NB4 (cell line): ENCODE results near the gene TSC22D1.

Experiments used
- DNase-seq: peaks from one replicate; pipeline ENCODE4 v3.0.0; 2010; ENCODE audit warnings: low read depth
- H3K4me3 ChIP-seq: one replicate; pipeline ENCODE4 v1.5.1; 2011; ENCODE audit warnings: mild to moderate bottlenecking, low read depth, low read length, moderate library complexity
- MYC ChIP-seq: IDR thresholded peaks from 2 replicates; pipeline ENCODE4 v1.6.1; 2011; ENCODE audit warnings: low read depth, low read length
- POLR2A ChIP-seq: IDR thresholded peaks from 2 replicates; pipeline ENCODE4 v1.6.1; 2011; ENCODE audit warnings: mild to moderate bottlenecking; ENCODE audit not compliant: insufficient read length; ENCODE audit errors: extremely low read depth
- TF ChIP-seq, protein P1 (sequence below): IDR thresholded peaks from 2 replicates; pipeline ENCODE4 v1.6.1; 2011; ENCODE audit warnings: low read depth, low read length
- TF ChIP-seq, protein P2 (sequence below): IDR thresholded peaks from one replicate; pipeline ENCODE4 v1.5.1; 2012; ENCODE audit warnings: low read depth, low read length

TSC22D1 gene

DNA sequence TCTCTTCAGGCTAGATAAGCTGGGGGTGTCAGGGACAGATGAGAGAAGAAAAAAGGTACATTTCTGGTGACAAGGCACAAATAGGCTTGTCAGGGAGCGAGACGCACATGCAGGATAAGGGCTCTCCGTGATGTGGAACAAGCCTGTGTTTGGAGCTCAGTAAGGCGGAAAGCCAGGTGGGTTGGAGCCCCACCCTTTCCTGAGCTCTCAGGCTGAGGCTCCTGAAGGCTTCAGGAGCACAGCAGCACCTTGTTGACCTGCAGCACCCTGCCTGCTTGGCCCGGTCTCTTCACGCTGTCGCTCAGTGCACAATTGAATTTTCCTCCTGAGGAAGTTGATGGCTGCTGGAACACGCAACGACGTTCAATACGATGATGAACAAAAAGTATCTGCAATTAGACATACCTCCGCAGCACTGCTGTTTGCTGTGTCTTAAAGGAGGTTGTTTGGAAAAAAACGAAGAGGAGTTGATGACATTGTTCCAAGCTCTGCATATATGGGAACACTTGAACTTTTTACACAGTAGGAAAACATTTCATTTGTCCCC lies 173.2 kb downstream of the TSC22D1 start:
- TF ChIP-seq, protein P1, sequence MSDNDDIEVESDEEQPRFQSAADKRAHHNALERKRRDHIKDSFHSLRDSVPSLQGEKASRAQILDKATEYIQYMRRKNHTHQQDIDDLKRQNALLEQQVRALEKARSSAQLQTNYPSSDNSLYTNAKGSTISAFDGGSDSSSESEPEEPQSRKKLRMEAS, result no peak
- TF ChIP-seq MYC (no peak), POLR2A (no peak)
- TF ChIP-seq, protein P2, sequence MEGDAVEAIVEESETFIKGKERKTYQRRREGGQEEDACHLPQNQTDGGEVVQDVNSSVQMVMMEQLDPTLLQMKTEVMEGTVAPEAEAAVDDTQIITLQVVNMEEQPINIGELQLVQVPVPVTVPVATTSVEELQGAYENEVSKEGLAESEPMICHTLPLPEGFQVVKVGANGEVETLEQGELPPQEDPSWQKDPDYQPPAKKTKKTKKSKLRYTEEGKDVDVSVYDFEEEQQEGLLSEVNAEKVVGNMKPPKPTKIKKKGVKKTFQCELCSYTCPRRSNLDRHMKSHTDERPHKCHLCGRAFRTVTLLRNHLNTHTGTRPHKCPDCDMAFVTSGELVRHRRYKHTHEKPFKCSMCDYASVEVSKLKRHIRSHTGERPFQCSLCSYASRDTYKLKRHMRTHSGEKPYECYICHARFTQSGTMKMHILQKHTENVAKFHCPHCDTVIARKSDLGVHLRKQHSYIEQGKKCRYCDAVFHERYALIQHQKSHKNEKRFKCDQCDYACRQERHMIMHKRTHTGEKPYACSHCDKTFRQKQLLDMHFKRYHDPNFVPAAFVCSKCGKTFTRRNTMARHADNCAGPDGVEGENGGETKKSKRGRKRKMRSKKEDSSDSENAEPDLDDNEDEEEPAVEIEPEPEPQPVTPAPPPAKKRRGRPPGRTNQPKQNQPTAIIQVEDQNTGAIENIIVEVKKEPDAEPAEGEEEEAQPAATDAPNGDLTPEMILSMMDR, result no peak
- H3K4me3 ChIP-seq, result no peak overlapping the region
- DNase-seq, result no peak

DNA sequence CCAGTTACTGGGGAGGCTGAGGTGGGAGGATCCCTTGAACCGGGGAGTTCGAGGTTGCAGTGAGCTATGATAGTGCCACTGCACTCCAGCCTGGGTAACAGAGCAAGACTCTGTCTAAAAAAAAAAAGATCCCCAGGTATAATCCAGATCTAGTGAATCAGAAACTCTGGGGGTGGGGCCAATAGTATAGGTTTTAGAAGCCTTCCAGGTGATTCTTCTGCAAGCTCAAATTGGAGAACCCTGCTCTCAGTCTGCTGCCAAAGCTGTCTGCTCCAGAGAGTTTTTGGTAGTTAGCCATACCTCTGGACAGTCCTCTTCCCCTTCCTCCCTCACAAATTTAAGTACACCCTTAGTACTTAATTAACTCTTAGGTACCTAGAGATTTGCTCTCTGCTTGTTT lies 174.6 kb downstream of the TSC22D1 start:
- H3K4me3 ChIP-seq, result no peak overlapping the region
- DNase-seq, result no peak
- TF ChIP-seq POLR2A (no peak), MYC (no peak)
- TF ChIP-seq, protein P1, result no peak
- TF ChIP-seq, protein P2, result no peak

DNA sequence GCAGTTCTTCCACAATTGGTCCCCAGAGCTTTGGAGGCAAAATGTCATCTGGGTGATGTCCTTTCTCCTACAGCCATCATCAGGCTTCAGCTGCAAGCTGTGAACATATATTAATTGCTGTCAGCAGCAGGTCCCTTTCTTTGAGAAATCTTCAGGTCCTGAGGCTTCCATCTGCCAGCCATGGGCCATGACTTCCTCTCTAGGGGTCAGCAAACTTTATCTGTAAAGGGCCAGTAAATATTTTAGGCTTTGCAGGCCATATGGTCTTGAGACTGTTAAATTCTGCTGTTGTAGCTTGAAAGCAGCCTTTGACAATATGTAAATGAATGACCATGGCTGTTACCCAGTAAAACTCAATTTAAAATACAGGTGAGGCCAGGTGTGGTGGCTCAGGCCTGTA lies 175.4 kb downstream of the TSC22D1 start:
- DNase-seq, result no peak
- TF ChIP-seq POLR2A (no peak), MYC (no peak)
- TF ChIP-seq, protein P2, result no peak
- TF ChIP-seq, protein P1, result no peak
- H3K4me3 ChIP-seq, result no peak overlapping the region

DNA sequence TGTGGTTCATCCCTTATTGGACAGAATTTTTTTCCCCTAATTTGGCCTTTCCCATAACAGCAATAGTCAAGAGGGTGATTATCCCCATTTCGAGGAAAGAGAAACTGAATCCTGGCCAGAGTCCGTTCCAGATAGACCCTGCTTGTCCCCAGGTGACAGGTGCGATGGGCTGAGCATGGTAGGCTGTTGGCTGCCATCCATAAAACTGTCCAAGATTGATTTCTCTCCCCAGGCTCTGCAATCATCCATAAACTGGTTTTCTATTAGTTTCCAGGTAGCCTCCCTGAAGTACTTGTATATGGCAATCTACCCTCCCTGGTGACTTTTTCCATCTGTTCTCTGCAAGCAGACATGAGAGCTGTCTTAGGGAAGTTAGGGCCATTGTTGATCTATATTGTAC lies 177.1 kb downstream of the TSC22D1 start:
- DNase-seq, result no peak
- no peak for TF ChIP-seq MYC
- no peak for TF ChIP-seq POLR2A
- TF ChIP-seq, protein P2, result no peak
- TF ChIP-seq, protein P1, result no peak
- H3K4me3 ChIP-seq, result no peak overlapping the region

DNA sequence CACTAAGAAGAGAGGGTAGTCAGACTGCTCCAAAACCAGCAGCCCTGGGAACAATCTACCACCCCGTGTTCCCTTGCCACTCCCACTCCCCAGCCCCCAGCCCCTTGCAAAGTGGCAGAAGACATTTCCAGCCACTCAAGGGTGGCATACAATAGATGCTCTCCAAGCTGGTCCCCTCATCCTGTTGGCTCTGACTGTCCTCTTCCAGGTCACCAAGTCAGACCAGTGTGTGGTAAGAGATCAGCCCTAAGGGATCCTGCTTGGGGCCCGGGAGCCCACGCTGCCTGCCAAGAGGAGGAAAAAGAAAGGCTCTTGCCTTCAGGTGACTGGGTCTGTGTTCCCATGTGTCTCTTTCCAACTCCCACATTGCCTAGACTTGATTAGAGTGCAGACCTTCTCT lies 177.5 kb downstream of the TSC22D1 start:
- TF ChIP-seq, protein P1, result no peak
- TF ChIP-seq MYC (no peak), POLR2A (no peak)
- TF ChIP-seq, protein P2, result no peak
- DNase-seq, result no peak
- no peak overlapping the region for H3K4me3 ChIP-seq

DNA sequence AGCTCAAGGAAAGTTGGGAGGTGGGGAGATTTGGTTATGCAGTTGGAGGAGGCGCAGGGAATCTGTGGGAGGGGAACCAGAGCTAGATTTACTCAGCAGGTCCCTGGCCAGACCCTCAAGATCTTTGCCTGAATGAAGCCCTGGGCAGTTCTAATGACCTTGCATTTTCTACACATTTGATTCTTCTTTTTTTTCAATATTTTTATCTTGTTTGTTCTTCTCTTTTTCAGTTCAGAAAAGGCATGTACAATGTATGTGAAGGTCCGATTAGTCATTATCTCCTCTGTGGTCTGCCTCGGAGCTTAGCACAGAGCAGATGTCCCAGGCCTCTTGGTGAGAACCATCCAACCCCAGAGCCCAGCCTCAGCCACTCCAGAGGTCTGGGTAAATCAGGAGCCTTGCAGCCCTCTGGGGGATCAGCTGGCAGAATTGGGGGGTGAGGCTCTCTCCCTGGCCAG lies 178.3 kb downstream of the TSC22D1 start:
- no peak overlapping the region for H3K4me3 ChIP-seq
- DNase-seq, result no peak
- TF ChIP-seq POLR2A (no peak), MYC (no peak)
- TF ChIP-seq, protein P2, result no peak
- TF ChIP-seq, protein P1, result no peak
